DMS153 treated with DMSO at 0.1 percent for 48 hours (cell line): ENCODE results near the gene F2RL1.
"Not testable (repeated sequence)": the region's sequence is repeated elsewhere in the genome, so short reads cannot be mapped to it uniquely, and the experiment has no call there.

ENCODE experiments used
- DNase-seq: peaks from one replicate; lab custom pipeline; 2025; ENCODE audit not compliant: unreplicated experiment; lab: John Stamatoyannopoulos, UW

Gene F2RL1, protein sequence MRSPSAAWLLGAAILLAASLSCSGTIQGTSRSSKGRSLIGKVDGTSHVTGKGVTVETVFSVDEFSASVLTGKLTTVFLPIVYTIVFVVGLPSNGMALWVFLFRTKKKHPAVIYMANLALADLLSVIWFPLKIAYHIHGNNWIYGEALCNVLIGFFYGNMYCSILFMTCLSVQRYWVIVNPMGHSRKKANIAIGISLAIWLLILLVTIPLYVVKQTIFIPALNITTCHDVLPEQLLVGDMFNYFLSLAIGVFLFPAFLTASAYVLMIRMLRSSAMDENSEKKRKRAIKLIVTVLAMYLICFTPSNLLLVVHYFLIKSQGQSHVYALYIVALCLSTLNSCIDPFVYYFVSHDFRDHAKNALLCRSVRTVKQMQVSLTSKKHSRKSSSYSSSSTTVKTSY

DNA sequence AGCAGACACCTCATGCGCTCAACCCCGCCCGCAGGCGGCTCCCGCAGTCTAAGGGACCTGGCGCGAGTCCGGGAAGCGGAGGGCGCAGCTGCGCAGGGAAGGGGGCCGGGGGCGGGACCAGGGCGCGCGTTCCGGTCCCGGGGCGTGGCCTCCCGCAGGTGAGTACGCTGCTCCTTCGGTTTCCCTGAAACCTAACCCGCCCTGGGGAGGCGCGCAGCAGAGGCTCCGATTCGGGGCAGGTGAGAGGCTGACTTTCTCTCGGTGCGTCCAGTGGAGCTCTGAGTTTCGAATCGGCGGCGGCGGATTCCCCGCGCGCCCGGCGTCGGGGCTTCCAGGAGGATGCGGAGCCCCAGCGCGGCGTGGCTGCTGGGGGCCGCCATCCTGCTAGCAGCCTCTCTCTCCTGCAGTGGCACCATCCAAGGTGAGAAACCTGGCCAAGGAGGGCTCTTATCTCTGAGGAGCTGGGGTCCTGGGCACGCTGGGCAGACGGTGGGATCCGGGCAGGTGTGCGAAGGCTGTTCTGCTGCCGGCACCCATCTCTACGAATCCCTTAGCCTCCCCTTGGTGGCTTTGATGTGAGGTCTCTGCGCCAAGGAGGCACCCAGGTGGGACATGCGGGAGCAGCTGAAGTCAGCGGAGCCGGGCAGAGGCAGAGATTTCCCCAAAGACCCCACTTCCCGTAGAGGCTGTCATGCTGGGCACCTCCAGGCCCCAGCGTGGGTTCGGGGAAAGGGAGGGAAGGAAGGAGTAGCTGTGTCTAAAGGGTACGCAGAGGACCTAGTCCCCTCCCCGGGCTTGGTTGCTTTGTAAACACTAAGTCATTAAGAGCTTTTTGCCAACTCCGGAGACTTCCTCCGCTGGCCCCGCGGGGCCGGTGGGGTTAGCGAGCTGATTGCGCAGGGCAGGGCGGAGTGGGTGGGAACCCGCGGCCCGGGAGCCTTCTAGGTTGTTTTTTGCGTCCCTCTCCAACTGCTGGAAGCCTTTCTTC, at the start of gene F2RL1:
TSS of gene F2RL1 (plus strand) at position 187 of the 988 bp plus-strand sequence. CDS start at position 340, 153 bp downstream.
- DNase-seq, result no peak

DNA sequence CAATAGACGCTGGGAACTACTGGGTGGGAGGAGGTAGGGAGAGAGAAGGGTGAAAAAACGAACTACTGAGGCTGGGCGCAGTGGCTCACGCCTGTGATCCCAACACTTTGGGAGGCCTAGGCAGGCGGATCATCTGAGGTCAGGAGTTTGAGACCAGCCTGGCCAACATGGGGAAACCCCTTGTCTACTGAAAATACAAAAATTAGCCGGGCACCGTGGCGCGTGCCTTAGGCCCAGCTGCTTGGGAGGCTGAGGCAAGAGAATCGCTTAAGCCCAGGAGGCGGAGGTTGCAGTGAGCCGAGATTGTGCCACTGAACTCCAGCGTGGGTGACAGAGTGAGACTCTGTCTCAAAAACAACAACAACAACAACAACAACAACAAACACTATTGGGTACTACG, 47.8 kb upstream of the F2RL1 start:
- DNase-seq, result not testable (repeated sequence)

DNA sequence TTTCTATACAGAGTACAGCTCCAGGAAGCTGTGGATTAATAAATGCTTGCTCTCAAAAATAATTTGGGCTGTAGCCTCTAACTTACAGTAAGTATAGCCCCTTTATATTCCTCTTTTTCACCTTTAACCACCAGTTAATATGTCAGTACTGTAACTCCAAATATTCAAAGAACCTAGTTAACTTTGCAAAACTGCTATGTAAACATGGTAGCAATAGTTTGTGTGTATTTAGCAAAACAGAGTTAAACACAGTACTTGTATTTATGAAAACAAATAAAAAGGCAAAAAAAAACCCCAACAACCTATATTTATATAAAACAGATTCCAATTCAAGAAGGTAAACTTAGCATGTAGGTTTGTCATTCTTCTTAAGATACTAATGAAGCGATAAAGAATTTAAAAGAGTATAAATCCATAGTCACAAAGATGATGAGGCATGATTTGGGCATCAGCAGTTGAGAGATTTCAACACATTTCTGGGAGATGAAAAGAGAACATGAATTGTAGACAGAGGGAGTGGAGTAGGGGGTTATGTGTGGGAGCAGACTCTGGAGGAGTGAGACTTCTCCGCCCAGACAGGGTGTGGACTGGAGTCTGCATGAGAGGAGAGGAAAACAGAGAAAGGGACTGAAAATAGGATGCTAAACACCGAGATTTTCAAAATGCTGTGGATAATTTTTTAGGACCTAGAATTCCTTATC, 47.0 kb upstream of the F2RL1 start:
- no peak for DNase-seq

DNA sequence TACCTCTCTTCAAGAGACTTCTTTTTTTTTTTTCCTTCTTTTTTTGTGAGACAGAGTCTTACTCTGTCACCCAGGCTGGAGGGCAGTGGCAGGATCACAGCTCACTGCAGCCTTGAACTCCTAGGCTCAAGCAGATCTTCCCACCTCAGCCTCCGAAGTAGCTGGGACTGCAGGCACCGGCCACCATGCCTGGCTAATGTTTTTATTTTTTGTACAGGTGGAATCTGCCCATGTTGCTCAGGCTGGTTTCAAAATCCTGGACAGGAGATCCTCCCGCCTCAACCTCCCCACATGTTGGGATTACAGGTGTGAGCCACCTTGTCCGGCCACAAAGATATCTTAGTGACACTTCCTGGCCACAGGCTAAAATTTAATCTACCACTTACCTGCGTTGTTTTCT, 42.9 kb upstream of the F2RL1 start:
- no peak for DNase-seq

DNA sequence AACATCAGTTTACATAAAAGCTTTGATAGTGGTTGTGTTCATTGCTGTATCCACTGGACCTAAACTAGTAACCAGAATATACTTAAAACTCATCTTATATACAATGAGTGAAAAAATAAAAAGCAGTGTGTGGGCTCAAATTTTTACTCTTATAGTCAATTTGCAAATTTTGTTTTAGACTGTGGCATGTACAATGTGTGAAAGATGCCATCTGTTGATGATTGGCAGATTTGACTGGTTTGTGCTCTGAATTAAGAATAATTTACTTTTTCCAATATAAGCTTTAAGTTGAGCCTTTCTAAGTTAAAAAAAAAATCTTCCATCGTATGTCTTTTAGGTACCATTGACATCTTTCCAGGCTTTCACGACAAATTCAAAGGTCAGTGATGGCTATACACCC, 42.4 kb upstream of the F2RL1 start:
- no peak for DNase-seq

DNA sequence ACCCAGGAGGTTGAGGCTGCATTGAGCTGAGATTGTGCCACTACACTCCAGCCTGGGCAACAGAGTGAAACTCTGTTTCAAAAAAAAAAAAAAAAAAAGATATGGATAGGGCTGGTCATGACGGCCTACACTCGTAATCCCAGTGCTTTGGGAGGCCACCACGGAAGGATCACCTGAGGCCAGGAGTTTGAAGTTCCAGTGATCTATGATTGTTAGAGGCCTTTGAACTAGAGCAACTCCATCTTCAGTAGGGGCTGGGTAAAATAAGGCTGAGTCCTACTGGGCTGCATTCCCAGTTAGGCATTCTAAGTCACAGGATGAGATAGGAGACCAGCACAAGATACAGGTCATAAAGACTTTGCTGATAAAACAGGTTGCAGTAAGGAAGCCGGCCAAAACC, 38.2 kb upstream of the F2RL1 start:
- not testable (repeated sequence) for DNase-seq

DNA sequence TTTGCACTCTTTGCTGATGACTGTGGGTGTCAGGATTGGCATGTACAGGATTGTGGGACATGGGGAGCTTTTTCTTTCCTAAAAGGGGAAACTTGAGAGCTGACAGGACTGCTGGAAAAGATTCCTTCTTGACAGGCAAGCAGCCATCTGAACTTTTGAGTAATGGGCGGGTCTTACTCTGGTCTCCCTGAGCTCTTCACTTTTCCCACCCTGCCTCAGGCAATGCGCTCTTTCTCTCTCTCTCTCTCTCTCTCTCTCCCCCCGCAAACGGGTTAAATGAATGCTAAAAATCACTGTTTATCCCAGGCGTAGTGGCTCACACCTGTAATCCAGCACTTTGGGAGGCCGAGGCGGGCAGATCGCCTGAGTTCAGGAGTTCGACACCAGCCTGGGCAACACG, 37.1 kb upstream of the F2RL1 start:
- DNase-seq, result no peak

DNA sequence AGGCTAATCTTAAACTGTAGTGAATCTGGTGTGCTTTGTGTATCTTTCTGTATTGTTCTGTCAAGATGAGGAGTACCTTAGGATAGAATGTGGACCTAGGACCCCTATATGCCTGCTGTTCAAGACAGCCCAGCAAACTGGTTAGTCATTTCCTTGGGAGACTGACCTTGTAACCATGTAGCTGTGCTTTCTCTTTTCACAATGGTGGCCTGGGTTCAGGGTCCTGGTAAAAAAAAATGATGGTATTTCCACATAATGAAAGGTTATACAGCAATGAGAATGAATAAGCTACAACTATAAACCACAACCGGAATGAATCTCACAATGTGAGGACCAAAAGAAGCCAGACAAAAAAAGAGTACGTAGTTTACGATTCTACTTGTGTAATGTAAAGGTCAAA, 36.4 kb upstream of the F2RL1 start:
- no peak for DNase-seq

DNA sequence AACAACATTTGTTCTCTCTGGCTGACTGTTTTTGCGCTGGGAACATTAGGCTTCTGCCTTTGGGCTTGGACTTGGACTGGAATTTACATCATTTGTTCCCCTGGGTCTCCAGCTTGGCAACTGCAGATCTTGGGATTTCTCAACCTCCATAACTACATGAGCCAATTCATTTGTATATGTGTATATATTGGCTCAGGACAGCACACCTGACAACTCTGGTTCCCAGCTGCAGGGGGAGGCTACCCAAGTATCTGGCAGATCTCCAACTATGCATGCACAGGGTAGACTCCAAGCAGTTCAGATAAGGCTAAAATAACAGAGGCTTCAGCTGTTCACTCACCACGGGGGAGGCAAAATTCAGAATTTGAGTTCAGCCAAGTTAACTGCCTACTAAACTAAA, 31.6 kb upstream of the F2RL1 start:
- DNase-seq, result no peak

DNA sequence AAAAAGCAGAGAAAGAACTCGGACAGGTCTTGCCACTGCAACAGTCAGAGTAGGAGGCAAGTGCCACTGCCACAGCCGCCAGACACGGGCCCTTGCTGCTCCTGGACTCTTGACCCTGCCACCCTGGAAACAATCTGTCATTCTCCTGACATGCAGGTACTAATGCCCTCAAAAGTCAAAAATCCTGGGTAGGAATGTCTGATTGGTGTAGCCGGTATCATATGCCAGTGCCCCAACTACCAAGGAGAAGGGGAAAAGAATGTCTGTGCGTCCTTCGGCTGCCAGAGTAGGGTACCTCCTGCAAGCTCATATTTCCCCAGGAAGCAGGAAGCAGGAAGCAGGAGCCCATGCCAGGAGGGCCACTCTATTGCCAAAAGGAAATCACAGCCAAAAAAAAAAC, 30.5 kb upstream of the F2RL1 start:
- DNase-seq, result no peak

DNA sequence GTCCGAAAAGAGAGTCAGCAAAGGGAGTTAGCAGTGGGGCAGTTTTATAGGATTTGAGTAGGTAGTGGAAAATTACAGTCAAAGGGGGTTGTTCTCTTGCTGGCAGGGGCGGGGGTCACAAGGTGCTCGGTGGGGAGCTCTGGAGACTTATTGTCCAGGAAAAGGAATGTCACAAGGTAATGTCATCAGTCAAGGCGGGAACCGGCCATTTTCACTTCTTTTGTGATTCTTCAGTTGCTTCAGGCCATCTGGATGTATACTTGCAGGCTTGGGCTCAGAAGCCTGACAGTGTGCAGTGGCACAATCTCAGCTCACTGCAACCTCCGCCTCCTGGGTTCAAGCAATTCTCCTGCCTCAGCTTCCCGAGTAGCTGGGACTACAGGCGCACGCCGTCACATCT, 29.6 kb upstream of the F2RL1 start:
- DNase-seq, result not testable (repeated sequence)

DNA sequence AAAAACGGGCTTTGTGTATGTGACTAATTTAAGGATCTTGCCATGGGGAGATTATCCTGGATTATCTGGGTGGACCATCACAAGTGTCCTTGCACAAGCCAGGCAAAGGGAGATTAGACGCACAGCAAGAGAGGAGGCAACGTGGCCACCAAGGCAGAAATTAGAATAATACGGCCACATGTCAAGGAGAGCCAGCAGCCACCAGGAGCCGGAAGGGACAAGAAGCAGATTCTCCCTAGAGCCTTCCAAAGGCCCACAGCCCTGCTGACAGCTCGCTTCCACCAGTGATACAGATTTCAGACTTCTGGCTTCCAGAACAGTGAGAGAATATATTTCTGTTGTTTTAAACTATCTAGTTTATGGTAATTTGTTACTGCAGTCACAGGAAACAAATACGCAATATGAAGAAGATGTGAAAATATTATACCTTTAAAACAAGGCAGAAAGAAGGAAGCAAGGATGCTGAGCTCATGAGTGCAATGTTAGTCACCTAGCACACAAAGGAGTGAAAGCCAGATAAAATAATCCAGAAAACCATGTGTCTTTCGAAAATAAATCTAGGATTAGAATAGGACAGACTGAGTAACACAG, 28.7 kb upstream of the F2RL1 start:
- DNase-seq, result no peak

DNA sequence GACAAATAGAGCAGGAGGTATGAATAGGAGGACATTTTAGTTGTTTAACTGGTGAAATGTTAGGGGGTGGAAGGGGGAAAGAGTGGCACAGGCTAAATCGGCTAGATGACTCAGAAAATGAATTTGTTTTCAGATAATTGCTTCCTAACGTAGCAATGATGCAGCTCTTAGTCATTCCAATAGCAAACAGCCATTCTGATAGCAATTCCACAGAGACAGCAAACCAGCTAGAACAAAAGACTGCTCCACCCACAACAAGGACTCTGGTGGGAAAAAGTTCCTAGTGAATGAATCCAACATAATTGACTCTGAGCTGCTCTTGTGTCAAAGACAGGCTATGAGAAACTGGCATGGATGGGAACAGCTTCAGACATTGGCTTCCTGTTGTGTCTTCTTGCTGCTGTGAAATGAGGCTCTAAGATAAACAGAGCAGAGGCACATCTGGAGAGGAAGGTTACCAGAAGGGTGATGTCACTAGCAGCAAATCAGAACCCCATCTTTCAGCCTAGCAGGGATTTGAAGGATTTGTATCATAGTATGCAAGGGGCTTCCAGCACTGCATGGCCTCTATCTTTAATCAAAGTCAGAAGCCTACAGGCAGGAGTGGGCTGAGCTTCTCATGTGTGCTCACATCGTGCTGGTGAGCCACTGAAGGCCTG, 28.1 kb upstream of the F2RL1 start:
- DNase-seq, result no peak

DNA sequence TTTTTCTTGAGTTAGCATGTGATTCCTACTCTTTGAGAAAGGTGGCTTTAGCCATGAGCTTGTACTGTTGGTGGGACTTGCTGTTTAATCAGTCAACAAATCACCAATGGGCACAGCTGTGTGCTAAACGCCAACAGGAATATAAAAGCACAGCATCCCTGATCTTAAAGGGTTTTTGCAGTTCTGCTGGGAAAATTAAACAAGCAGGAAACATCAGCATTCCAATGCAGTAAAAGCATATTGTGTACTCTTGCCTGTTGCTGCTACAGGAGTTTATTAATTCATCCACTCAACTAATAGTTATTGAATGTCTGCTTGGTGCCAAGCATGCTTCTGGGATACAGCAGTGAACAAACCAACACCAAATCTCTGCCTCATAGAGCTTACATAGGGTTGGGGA, 27.4 kb upstream of the F2RL1 start:
- no peak for DNase-seq

DNA sequence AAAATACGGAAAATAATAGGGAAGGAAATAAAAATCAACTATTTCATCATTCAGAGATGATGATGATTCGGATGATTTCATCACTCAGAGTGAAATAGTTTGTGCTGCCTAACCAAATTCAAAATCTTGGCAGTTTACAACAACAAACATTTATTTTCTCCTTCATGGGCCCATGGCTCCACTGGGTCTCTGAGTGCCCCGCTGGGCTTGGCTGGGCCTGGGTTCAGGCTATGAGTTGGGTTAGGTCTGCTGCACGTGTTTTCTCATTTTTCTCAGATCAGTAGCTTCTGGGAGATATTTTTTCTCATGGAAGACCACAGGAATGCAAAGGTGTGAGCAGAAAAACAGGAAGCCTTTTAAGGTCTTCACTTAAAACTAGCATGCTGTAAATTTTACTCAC, 24.0 kb upstream of the F2RL1 start:
- DNase-seq, result no peak

DNA sequence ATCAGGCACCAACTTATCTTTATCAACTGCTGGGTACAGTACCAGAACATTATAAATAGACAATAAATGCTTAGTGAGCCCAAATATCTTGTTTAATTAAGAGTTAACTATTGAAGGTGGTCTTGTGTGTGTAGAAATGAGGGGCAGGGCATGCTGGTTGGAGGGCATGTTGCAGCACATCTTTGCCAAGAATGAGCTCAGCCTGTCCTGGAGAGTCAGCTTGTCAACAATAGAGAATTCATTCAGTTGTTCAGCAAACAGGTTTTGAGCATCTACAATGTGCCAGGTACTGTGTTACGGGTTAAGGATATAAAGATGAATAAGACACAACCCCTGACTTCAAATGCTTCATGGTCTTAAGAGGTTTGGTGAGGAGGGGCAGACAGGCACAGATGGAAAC, 19.2 kb upstream of the F2RL1 start:
- DNase-seq, result no peak

DNA sequence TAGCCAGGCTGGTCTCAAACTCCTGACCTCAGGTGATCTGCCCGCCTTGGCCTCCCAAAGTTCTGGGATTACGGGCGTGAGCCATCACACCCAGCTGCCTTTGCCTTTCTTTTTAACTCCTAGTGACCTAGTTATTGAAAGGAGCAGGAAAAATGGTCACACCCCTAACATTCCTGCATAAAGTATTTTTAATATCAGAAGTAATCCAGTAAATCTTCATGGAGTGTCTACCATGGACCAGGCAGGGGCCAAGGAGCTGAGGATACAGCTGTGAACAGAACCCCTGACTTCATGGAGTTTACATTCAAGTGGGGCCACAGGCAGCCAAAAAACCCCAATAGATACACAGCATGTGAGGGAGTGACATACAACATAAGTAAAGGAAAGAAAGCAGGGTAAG, 18.3 kb upstream of the F2RL1 start:
- no peak for DNase-seq

DNA sequence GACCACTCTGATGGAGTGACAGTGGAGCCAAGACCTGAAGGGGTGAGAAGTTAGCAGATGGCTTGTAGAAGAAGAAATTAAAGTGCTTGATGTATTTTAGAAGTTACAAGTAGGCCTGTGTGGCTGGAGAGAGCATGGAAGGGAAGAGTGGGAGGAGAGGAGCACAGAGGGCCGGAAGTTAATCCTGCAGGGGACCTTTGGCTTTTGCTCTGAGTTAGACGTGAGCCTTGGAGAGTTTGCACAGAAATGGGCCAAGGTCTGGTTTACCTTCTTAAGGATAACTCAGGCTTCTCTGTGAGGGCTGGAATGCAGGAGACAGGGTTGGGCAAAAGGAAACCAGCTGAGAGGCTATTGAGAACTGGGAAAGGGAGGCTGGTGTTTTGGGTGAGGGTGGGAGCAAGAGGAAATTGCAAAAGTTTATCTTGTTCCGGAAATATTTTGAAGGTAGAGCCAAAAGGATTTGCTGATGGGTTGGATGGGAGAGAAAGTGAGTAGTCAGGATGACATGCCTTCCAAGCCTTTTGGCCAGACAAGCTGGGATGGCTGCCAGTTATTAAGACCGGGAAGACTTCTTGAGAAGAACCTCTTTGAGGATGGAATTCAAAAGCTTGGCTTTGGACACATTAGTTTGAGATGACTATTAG, 17.5 kb upstream of the F2RL1 start:
- no peak for DNase-seq

DNA sequence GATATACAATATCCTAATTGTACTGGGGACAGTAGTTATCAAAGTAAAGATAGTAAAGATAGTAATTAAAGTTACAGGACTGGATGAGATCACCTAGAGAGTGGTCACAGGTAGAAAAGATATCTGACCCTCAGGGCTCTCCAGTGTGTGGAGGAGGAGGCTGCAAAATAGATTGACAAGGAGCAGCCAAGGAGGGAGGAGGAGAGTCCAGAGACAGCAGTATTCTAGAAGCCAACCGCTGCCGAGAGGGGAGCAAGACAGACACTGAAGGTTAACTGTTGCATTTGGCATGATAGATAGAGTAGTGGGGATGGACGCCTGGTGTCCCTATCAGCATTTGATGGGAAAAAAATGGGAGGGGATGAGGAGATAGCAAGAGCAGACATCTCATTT, 17.0 kb upstream of the F2RL1 start:
- no peak for DNase-seq

DNA sequence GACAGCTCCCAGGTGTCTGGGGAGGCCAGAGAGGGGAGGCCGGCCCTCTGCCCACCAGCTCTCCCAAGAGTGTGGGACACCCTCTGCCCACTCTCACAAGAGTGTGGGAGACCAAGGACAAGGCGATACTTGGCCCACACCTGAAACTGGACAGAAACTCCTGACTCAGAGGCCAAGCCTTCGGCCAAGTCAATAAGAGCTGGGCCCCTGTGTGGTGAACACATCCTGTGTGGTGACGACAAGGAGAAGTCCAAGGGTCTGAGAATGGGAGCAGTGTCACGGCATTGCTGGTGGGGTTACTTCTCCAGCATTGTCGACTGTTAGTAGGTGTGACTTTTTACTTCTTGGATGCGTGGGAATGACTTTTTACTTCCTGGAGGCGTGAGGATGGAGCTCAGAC, 14.6 kb upstream of the F2RL1 start:
- no peak for DNase-seq
